OCI-LY7 (cell line): Measurements from ENCODE around the gene GK. TPM values are rescaled to one million over a fixed set of nuclear protein-coding genes. Genes with fewer than 3 reads are reported as not detected.
"Not testable (repeated sequence)": the region's sequence is repeated elsewhere in the genome, so short reads cannot be mapped to it uniquely, and the experiment has no call there.

Source experiments
- BruUV-seq: library from RNA; stranded (reverse); fragments of 400-500 nt; replicated peaks from 2 replicates; lab custom pipeline; 2021; lab: Mats Ljungman, UMichigan
- CTCF ChIA-PET: fragments of 300-600 bp; sonication (Branson Sonifier 250); formaldehyde crosslinking; loops from one replicate; lab custom pipeline; 2022; ENCODE audit warnings: antibody characterized with exemption; ENCODE audit not compliant: unreplicated experiment; lab: Charles Lee
- POLR2A ChIA-PET: fragments of 300-600 bp; sonication (Branson Sonifier 250); formaldehyde crosslinking; loops from one replicate; lab custom pipeline; 2022; ENCODE audit warnings: antibody characterized with exemption; lab: Charles Lee
- DNase-seq: peaks from one replicate; pipeline ENCODE4 v3.0.0-alpha.2; 2015; ENCODE audit warnings: low spot score
- H2AFZ ChIP-seq: fragments of 200-600 bp; sonication (generic), shearing (Covaris generic); 2 replicates; pipeline ENCODE4 v1.6.1; 2014; ENCODE audit warnings: mild to moderate bottlenecking, antibody characterized with exemption, low read length, moderate library complexity
- H3K27ac ChIP-seq: fragments of 200-600 bp; sonication (generic); 2 replicates; pipeline ENCODE4 v1.5.1; 2014; ENCODE audit warnings: mixed run types, low read depth, mild to moderate bottlenecking, moderate library complexity, low read length, inconsistent platforms; ENCODE audit not compliant: poor library complexity, severe bottlenecking
- H3K36me3 ChIP-seq: fragments of 200-600 bp; sonication (generic); 2 replicates; pipeline ENCODE4 v1.6.1; 2014; ENCODE audit warnings: mild to moderate bottlenecking, antibody characterized with exemption, low read length, moderate library complexity, mixed read lengths; ENCODE audit not compliant: insufficient read depth
- H3K4me1 ChIP-seq: fragments of 200-600 bp; sonication (generic); 2 replicates; pipeline ENCODE4 v1.5.1; 2014; ENCODE audit warnings: mild to moderate bottlenecking, low read length; ENCODE audit not compliant: insufficient read depth, poor library complexity, severe bottlenecking
- H3K4me2 ChIP-seq: fragments of 200-600 bp; sonication (generic); 2 replicates; pipeline ENCODE4 v1.6.1; 2014; ENCODE audit warnings: mild to moderate bottlenecking, low read length
- H3K4me3 ChIP-seq: fragments of 200-600 bp; sonication (generic); 2 replicates; pipeline ENCODE4 v1.5.1; 2014; ENCODE audit warnings: mild to moderate bottlenecking, low read depth, low read length; ENCODE audit not compliant: poor library complexity, severe bottlenecking
- H3K79me2 ChIP-seq: fragments of 200-600 bp; sonication (generic); 2 replicates; pipeline ENCODE4 v1.6.1; 2016; ENCODE audit warnings: low read depth, mild to moderate bottlenecking, low read length, moderate library complexity, mixed read lengths; ENCODE audit not compliant: insufficient read depth
- H3K9me2 ChIP-seq: fragments of 200-600 bp; sonication (generic); 2 replicates; pipeline ENCODE4 v1.6.1; 2016; ENCODE audit warnings: mild to moderate bottlenecking, low read length, mixed read lengths; ENCODE audit not compliant: insufficient read depth
- H3K9me3 ChIP-seq: fragments of 200-600 bp; sonication (generic); 2 replicates; pipeline ENCODE4 v1.6.1; 2014; ENCODE audit warnings: mild to moderate bottlenecking, mixed run types, low read length, mixed read lengths
- H4K20me1 ChIP-seq: fragments of 200-600 bp; sonication (generic); 2 replicates; pipeline ENCODE4 v1.6.1; 2014; ENCODE audit warnings: mild to moderate bottlenecking, antibody characterized with exemption, low read length, moderate library complexity, mixed read lengths; ENCODE audit not compliant: insufficient read depth
- EZH2phosphoT487 ChIP-seq: fragments of 200-600 bp; sonication (generic); IDR thresholded peaks from 2 replicates; pipeline ENCODE4 v1.6.1; 2018; ENCODE audit warnings: low read depth, borderline replicate concordance, mild to moderate bottlenecking, mixed run types, antibody characterized with exemption, low read length, moderate library complexity, mixed read lengths
- intact Hi-C: fragments of 100-400 bp; cut with micrococcal nuclease; formaldehyde crosslinking; loops from one replicate; pipeline ENCODE4 v1.10.0; 2022; ENCODE audit not compliant: unreplicated experiment
- total RNA-seq, 2 experiments: library from RNA; depleted of rRNA in 1 of 2; stranded (reverse); fragments of >200 nt in 1 of 2; shearing (Covaris generic) in 1 of 2; gene quantifications; 2 replicates each; pipeline ENCODE4 v1.2.3, GENCODE V29; 2014 to 2022
- TF ChIP-seq, protein P1 (sequence below): fragments of 200-600 bp; sonication (generic); conservative IDR thresholded peaks from 2 replicates; pipeline ENCODE4 v1.5.1; 2014; ENCODE audit warnings: mild to moderate bottlenecking, antibody characterized with exemption, low read length, moderate library complexity, mixed read lengths

The GK gene
- total RNA-seq, 2 experiments from 2014 or later = 10.1 to 19.7 TPM

GRCh38 chrX:30665471-30665870 lies 12.2 kb downstream of the GK start:
- CTCF ChIA-PET = no interaction called here
- no peaks in the 10 kb centered on the region for H3K4me1 ChIP-seq
- H3K36me3 ChIP-seq = peaks cover 5% of the 10 kb centered on the region; the same call in 1 of the 2 replicates
- H3K9me2 ChIP-seq = no peaks in the 10 kb centered on the region
- BruUV-seq = no TSS peak
- no peaks in the 10 kb centered on the region for H4K20me1 ChIP-seq
- H3K9me3 ChIP-seq = no peaks in the 10 kb centered on the region
- no peak overlapping the region for H2AFZ ChIP-seq
- intact Hi-C loops = no loop called here
- POLR2A ChIA-PET = no interaction called here
- TF ChIP-seq, protein P1, sequence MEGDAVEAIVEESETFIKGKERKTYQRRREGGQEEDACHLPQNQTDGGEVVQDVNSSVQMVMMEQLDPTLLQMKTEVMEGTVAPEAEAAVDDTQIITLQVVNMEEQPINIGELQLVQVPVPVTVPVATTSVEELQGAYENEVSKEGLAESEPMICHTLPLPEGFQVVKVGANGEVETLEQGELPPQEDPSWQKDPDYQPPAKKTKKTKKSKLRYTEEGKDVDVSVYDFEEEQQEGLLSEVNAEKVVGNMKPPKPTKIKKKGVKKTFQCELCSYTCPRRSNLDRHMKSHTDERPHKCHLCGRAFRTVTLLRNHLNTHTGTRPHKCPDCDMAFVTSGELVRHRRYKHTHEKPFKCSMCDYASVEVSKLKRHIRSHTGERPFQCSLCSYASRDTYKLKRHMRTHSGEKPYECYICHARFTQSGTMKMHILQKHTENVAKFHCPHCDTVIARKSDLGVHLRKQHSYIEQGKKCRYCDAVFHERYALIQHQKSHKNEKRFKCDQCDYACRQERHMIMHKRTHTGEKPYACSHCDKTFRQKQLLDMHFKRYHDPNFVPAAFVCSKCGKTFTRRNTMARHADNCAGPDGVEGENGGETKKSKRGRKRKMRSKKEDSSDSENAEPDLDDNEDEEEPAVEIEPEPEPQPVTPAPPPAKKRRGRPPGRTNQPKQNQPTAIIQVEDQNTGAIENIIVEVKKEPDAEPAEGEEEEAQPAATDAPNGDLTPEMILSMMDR = no peak
- TF ChIP-seq EZH2phosphoT487 = no peak
- no peak overlapping the region for H3K4me2 ChIP-seq
- no peaks in the 10 kb centered on the region for H3K79me2 ChIP-seq
- no peak overlapping the region for H3K4me3 ChIP-seq
- no peak overlapping the region for H3K27ac ChIP-seq
- no peak for DNase-seq

GRCh38 chrX:30666094-30666493 lies 12.9 kb downstream of the GK start:
- no peaks in the 10 kb centered on the region for H3K9me2 ChIP-seq
- CTCF ChIA-PET = no interaction called here
- intact Hi-C loops = no loop called here
- no peak overlapping the region for H2AFZ ChIP-seq
- no peaks in the 10 kb centered on the region for H3K9me3 ChIP-seq
- no peak overlapping the region for H3K27ac ChIP-seq
- H3K4me3 ChIP-seq = no peak overlapping the region
- no TSS peak for BruUV-seq
- DNase-seq = no peak
- POLR2A ChIA-PET = no interaction called here
- no peak overlapping the region for H3K4me2 ChIP-seq
- TF ChIP-seq, protein P1 = no peak
- TF ChIP-seq EZH2phosphoT487 = no peak
- H3K79me2 ChIP-seq = no peaks in the 10 kb centered on the region
- no peaks in the 10 kb centered on the region for H4K20me1 ChIP-seq
- H3K36me3 ChIP-seq = peaks cover 5% of the 10 kb centered on the region; the same call in 1 of the 2 replicates
- H3K4me1 ChIP-seq = no peaks in the 10 kb centered on the region

DNA sequence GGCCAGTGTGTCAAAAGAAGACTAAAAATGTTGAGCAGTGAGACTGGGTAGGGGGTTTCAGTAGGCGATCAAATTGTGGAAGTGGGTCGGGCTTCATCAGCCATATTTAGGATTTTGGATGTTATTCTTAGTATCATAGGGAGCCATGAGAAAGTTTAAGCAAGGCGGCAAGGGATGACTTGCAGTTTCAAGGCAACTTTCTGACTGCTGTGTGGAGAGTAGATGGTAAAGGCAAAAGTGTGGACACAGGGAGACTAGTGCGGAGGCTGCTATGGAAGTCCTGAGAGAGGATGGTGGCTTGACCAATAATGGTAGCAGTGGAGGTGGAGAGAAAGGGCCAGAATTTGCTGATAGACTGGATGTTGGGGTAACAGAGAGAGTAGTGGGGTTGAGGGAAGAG lies 15.4 kb downstream of the GK start:
- H3K27ac ChIP-seq = no peak overlapping the region
- no peaks in the 10 kb centered on the region for H3K9me2 ChIP-seq
- no peaks in the 10 kb centered on the region for H4K20me1 ChIP-seq
- POLR2A ChIA-PET = no interaction called here
- CTCF ChIA-PET = no interaction called here
- H3K4me1 ChIP-seq = no peaks in the 10 kb centered on the region
- no peak overlapping the region for H3K4me3 ChIP-seq
- no peaks in the 10 kb centered on the region for H3K79me2 ChIP-seq
- H3K9me3 ChIP-seq = no peaks in the 10 kb centered on the region
- TF ChIP-seq, protein P1 = no peak
- no peak for TF ChIP-seq EZH2phosphoT487
- H2AFZ ChIP-seq = no peak overlapping the region
- H3K4me2 ChIP-seq = no peak overlapping the region
- DNase-seq = no peak
- peaks cover 5% of the 10 kb centered on the region; the same call in 1 of the 2 replicates for H3K36me3 ChIP-seq
- no TSS peak for BruUV-seq
- intact Hi-C loops = no loop called here

DNA sequence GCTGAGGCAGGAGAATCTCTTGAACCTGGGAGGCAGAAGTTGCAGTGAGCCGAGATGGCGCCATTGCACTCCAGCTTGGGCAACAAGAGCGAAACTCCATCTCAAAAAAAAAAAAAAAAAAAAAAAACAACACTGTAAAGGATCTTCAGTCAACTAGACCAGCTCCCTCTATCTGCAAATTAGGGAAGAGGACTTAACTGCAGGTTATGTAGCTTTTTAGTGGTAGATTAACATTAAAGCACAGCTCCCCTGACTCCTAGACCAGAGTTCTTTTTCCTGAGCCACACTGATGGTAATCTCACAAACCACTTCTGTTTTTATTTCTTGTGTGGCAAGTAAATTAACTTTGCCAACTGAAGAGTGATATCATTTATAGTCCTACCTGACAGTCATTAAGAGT lies 18.0 kb downstream of the GK start:
- H3K79me2 ChIP-seq, BruUV-seq, H3K4me1 ChIP-seq, H3K27ac ChIP-seq, CTCF ChIA-PET, H2AFZ ChIP-seq, H3K4me2 ChIP-seq, H3K36me3 ChIP-seq, intact Hi-C loops, POLR2A ChIA-PET, H4K20me1 ChIP-seq, DNase-seq, H3K9me3 ChIP-seq, H3K9me2 ChIP-seq, H3K4me3 ChIP-seq: not testable (repeated sequence)
